GM10847 (cell line): ENCODE measurements around the gene DLL4.

Source experiments
- POLR2A ChIP-seq: IDR thresholded peaks from 2 replicates; pipeline ENCODE4 v1.6.1; 2011; ENCODE audit not compliant: insufficient read length; ENCODE audit errors: extremely low read depth

The DLL4 gene

DNA sequence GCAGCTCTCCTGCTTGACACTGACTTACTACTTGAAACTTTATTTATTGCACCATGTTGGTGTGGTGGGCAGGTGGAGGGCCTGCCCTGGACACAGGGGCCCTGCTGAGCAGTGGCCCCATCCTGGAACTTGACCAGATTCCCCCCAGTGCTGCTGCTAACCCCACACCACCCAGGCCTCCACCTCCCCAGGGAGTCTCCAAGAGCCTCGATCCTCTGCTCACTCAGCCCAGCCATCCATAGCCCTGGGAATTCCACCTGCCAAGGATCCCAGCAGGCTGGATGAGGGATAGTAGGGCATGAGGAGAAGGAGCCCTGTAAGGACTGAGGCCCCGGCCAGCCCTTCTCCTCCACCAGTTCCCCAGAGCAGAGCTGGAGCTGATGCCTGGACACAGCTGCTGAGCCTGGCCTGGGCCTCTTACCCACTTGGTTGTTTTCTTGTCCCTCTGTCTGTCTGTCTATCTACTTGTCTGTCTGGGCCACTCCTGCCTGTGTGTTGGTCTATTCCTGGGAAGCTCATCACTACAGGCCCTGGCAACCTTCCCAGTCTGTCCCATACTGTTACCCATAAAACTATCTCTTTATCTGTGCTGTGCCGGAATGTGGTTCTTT is 26.9 kb downstream of the DLL4 start:
- no peak for TF ChIP-seq POLR2A

DNA sequence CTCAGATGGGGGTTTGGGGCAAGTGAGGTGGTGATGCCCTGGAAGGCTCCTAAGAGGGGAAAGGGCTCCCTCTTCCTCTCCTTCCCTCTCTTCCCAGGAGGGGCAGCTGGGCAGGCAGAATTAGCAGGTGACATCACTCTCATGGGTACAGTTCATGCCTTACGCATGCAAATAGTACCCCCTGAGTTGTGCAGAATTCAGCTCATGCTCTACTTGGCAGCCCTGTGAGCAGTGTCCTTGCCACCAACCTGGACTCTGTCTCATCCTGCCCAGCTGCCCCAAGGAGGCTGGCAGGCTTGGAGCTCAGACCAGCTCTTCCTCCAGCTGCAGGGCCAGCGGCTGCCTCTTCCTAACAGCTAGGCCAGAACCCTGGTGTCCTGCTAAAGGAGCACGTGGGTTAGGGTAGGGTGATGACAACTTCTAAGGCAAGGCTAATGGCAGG is 27.4 kb downstream of the DLL4 start:
- no peak for TF ChIP-seq POLR2A

DNA sequence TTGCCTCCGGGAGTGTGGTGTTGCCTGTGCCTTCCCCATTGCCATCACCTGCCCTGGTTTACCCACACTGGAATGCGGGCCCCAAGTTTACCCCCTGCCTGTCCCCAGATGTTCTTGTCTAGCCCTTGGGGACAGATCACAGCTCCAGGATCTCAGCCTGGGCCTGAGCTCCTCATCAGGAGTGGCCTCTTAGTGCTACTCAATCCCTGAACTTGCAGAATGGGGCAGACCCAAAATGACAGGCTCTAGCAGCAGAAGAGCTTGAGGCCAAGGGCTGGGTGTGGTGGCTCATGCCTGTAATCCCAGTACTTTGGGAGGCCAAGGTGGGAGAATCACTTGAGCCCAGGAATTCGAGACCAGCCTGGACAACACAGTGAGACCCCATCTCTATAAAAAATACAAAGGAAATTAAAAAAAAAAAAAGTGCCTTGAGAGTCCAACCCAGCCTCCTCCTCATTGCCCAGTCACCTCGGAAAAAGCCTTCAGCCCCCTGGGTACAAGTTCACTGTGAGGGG is 28.0 kb downstream of the DLL4 start:
- TF ChIP-seq POLR2A = no peak

DNA sequence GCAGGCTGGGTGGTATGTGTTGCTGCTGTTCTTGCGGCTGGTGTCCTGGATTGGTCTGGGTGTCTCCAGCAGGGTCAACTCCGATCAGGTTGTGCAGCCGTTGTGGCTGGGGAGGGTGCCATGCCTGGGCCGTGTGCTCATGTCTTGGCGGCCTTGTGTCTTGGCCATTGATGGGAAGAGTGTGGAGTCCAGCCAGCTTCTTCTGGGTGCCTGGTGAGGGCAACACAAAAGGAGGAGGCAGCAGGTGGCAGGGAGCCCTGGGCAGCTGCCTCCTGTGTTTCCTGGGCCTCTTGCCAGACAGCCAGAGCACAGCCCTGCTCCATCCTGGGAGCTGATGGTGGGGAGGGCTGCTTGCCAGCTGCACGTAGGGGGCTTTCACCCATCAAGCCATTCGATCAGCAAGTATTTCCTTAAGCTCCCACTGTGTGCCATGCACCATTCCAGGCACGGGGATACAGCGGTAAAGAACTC is 28.5 kb downstream of the DLL4 start:
- TF ChIP-seq POLR2A = no peak

DNA sequence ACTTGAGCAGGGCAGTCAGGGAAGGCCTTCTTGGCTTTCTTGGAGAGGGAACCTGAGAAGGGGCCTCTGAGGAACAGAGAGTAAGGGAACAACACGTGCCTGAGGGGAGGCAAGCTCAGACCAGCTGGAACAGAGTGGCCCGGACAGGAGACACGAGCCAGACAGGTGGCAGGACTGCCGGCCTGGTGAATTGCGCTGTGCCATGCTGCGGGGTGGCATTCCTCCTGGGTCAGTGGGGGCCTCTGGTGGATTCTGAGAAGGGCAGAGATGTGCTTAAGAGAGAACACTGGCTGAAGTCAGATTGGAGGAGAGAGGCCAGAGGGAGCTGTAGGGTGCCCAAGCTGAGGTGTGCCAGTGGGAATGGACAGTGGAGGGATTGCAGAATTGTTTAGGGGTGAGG is 29.0 kb downstream of the DLL4 start:
- no peak for TF ChIP-seq POLR2A

DNA sequence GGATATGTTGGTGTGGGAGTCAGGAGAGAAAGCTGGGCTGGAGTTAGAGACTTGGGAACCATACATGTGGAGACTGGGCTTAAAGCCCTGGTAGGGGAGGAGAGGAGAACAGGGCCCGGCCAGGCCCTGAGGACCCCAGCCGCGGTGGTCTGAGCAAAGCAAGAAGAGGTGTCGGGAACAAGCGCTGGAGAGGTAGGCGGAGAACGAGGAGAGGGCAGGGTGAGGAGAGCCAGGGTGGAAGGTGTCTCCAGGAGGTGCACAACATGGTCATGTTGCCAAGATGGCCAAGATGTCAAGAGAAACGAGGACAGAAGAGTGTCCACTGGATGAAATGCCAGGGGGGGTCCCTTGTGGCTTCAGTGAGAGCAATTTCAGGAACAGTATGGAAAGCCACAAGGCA is 29.6 kb downstream of the DLL4 start:
- no peak for TF ChIP-seq POLR2A

DNA sequence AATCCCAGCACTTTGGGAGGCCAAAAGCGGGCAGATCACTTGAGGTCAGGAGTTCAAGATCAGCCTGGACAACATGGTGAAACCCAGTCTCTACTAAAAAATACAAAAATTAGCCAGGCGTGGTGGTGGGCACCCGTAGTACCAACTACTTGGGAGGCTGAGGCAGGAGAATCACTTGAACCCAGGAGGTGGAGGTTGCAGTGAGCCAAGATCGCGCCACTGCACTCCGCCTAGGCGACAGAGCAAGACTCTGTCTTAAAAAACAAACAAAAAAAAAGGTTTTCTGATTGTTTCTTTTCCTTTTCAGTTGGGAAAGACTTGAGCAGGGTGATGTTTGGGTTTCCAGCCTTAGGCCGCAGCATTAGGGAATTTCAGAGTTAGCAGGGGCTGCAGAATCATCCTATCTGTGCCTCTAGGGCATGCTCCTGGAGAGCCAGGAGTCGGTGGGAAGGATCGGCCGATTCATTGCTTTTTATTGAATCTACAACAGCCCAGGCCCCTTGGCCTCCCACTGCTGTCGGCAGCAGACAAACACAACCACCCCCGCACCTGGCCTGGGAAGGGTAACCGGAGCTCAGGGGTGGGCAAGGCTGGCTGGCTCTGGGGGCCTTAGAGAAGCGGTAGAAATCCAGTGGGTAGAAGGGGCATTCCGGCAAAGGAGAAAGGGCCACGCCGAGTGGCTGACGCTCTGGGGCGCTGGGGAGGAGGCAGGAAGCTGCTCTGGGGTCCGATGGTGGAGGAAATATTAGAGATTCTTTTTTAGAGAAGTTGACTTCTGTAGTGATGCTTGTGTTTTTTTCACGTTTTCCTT is 30.4 kb downstream of the DLL4 start:
- no peak for TF ChIP-seq POLR2A

DNA sequence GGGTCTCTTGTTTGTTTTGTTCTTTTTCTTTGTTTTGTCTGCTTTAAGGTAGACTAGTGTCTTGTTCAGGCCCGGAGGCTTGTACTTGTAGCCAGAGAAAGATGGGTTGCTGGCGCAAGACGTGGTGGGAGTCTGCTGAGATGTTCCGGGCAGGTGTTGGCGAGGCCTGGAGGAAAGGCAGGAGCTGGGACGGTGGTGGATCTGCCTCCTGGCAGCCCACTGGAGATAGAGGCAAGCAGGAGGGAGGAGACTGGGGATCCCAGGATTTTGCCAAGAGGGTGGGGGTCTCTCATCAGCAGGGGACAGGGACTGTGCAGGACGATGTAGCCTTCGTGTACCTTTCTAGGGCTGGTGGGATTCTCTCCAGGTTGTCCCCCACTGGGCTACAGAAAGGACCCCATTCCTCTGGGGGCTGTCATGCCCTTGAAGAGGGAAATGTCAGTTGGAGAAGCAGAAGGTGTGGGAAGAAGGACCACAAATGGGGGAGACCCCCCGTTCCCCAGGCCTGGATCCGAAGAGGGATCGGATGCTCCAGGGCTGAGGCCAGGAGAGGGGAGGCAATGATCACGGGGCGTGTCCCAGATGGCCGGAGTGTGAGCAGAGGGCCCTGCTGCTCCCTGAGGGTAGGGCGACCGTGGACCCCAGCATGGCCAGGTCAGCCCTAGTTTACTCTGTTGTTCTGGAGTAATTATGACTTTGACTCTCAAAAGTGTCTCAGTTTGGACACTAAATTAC is 31.2 kb downstream of the DLL4 start:
- no peak for TF ChIP-seq POLR2A

DNA sequence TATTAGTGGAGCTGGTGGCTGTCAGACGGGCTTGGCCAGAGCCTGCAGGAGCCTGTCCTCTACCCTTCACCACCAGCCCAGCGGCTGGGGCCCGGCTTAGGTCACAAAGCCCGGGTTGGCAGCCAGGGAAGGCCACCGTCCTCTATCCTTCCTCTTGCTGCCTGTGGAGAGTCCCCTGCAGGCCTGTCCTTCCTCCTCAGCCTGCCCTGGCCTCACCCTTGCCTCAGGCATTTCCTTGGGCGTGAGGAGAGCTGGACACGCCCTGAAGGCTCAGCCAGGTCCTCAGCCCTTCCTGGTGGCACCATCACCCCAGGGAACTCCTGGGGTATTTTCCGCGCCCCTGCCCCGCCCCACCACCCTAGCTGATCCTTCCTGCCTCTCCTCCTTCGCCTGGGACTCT is 31.8 kb downstream of the DLL4 start:
- no peak for TF ChIP-seq POLR2A

DNA sequence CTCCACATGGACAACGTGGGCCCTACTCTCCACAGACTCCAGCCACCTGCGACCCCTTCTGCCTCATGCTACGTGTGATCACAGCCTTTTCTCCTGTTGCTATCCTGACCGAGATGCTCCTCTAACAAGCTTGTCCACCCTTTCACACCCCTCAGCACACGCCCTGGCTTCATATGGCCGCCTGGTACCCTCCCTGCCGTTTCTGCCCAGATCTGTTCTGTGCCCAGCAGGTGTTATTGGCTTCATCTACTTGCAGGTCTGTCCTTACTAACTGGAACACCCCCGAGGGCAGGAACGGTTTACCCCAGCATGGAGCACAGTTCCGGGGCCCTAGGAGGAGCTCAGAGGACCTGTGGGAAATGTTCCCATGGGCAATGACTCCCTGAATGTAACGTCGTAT is 34.1 kb downstream of the DLL4 start:
- no peak for TF ChIP-seq POLR2A

DNA sequence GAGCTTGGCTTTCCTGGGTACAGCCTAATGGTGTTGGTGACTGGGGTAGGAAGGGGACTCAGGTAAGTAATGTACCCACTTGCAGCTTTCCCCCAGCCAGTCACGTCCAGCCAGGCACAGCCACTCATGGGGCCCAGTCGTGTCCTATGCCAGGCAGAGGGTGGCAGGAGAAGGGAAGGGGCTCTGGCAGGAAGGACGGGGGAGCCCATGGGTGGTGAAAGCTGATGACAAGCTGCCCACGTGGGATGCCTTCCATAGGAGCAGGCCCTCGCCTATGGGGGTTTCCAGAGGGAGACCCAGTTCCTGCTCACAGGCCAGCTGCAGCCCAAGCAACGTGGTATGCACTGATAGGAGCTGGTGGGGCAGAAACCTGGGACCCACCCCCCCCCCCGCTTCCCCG is 34.9 kb downstream of the DLL4 start:
- TF ChIP-seq POLR2A = no peak

DNA sequence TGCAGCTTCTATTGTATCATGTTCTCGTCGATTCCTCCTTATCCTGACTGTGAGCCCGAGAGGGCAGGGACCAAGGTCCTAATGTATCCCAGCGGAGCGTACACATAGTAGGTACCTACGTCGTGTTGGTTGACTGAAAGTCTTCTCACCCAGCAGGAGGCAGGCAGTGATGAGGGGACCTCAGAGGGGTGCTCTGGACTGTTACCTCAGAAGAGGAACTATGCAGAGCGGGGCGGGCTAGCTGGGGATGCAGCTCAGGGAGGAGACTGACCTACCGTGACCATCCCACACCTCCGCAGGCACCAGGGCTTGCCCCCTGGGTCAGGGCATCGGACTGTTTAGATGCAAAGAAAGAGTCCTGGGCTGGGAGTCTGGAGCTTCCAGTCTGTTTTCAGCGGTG is 35.5 kb downstream of the DLL4 start:
- TF ChIP-seq POLR2A = no peak

DNA sequence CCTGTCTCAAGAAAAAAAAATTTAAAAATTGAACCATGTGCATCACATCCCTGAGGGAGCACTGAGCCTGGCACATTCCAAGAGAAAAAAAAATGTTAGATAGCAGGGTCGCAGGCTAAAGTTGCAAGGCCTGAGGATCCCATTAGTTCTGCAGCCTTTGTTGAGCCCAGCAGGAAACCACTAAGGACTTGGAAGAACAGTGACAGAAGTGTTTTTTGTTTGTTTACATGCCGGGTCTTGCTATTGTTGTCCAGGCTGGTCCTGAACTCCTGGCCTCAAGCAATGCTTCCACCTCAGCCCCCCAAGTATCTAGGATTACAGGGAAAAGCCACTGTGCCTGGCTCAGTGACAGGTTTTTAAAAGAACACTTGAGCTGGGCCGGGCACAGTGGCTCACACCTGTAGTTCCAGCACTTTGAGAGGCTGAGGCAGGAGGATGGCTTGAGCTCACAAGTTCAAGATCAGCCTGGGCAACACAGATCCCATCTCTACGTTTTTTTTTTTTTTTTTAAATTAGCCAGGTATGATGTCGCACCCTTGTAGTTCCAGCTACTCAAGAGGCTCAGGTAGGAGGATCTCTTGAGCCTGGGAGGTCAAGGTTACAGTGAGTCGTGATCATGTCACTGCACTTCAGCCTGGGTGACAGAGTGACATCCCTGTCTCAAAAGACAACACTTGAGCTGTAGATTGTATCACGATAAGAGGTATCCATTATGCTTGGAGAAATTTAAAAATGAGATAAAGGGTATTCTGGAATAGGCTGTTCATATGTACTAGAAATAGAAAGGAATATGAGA is 39.3 kb downstream of the DLL4 start:
- TF ChIP-seq POLR2A = no peak

DNA sequence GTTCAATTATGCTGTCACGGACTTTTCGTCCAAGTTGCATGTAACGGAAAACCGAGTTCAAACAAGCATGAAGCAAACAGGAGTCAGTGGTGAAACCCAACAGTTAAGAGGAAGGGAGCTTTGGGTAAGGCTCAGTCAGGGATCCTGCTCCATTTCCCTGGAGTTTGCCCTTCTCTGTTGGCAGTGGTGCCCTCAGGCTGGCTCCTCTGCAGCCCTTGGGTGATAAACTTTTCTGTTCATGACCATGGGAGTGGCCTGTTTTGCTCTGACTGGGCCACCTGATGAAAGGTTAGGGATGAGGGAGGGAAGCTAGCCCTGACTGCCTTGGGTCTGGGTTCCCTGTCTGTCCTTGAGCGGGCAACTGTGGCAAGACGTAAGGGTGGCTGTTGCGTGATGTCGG is 40.2 kb downstream of the DLL4 start:
- no peak for TF ChIP-seq POLR2A

DNA sequence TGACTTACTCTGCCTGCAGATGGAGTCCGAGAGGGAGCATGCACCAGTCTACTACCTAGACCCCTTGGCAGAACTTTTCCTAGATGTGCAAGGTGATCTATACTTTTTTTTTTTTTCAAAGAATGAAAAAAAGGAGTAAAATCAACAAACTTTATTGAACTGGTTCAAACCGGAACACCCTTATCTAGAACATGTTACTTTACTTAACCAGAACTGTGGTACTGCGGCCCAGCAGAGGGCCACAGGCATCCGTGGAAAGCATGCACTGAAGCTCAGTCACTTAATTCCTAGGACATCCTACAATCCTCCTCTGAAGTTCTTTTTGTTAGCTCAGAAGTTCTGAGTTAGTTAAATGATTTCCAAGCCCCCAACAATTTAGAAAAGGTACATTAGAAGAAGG is 45.7 kb downstream of the DLL4 start:
- TF ChIP-seq POLR2A = no peak

DNA sequence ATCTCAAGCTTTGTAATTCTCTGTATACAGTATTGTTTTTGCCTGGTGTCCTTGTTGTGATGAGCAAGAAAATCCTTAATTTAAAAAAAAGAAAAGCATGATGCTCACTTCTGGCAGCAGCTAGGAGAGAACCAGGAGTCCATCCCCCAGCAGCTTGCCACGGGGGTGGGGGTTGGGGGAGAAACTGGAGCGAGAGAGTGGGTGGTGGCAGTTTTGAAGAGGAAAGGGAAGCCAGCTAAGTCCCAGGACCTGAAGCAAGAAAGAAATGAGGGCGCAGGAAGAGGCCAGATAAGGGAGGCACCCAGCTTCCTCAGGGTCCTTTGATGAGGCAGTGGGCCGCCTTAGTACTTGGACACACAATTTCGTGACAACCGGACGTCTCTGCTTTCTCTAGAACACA is 47.7 kb downstream of the DLL4 start:
- no peak for TF ChIP-seq POLR2A

DNA sequence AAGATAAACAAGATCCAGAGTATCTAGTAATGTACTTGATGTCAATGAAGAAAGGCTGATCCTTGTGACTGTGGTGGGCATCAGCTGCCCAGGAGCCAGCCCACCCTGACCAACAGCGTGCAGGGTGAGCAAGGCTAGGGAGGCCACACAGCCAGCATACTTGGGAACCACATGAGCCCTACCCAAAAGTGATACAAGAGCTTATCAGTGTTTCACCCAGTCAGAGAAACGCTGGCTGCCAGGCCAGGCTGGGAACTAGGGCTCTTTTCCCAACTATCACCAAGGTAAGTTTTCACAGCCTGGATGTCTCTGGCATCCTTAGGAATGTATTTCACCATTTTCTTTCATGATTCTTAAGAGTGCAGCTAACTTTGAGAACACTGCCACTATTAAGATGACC is 49.0 kb downstream of the DLL4 start:
- TF ChIP-seq POLR2A = no peak
